ENCODE measurements around the gene S100A3. TPM values are rescaled to one million over a fixed set of nuclear protein-coding genes. Genes with fewer than 3 reads are reported as not detected.

The S100A3 gene
- total and polyA plus RNA-seq, 2 of the 13 experiments (the other 11 are each of a cell fraction or from before 2014, with no cell fraction given), result 2.5 to 4.5 TPM

- TF ChIP-seq PHF20 (CRISPR knock-in tag; IDR thresholded peaks at IDR 0.05), result no peak
- no peak for TF ChIP-seq ZNF543 (CRISPR knock-in tag; IDR thresholded peaks at IDR 0.05)
- TF ChIP-seq ZNF784 (CRISPR knock-in tag; IDR thresholded peaks at IDR 0.05; ENCODE audit: borderline replicate concordance), result no peak
- TF ChIP-seq SMAD9 (CRISPR knock-in tag; IDR thresholded peaks at IDR 0.05), result no peak
- TF ChIP-seq PPARG (CRISPR knock-in tag; conservative IDR thresholded peaks at IDR 0.05), result peak; percentile 37; the same call in 1 of the 2 replicates
- no peak; the same call in 1 of the 2 replicates for TF ChIP-seq ZNF350 (CRISPR knock-in tag; IDR thresholded peaks at IDR 0.05; ENCODE audit: borderline replicate concordance, low read depth)
- TF ChIP-seq ESRRA (CRISPR knock-in tag; IDR thresholded peaks at IDR 0.05; ENCODE audit: low read depth), result no peak
- TF ChIP-seq ZNF30 (CRISPR knock-in tag; IDR thresholded peaks at IDR 0.05), result no peak
- TF ChIP-seq RBAK (CRISPR knock-in tag; IDR thresholded peaks at IDR 0.05), result no peak
- no peak for TF ChIP-seq ARNT2 (CRISPR knock-in tag; IDR thresholded peaks at IDR 0.05; ENCODE audit: low read depth)
- no peak for TF ChIP-seq RERE (CRISPR knock-in tag; IDR thresholded peaks at IDR 0.05; ENCODE audit: low read depth)
- no peak for TF ChIP-seq PAX8 (CRISPR knock-in tag; IDR thresholded peaks at IDR 0.05; ENCODE audit: borderline replicate concordance)
- TF ChIP-seq ZNF331 (CRISPR knock-in tag; IDR thresholded peaks at IDR 0.05), result peak; percentile 61; the same call in 1 of the 2 replicates
- no peak for TF ChIP-seq MAFF (IDR thresholded peaks at IDR 0.05; ENCODE audit: low read depth, low read length)
- TF ChIP-seq ZNF552 (CRISPR knock-in tag; IDR thresholded peaks at IDR 0.05; ENCODE audit: borderline replicate concordance), result no peak
- TF ChIP-seq HES4 (CRISPR knock-in tag; IDR thresholded peaks at IDR 0.05; ENCODE audit: borderline replicate concordance), result no peak
- no peak for TF ChIP-seq ZNF414 (CRISPR knock-in tag; IDR thresholded peaks at IDR 0.05)
- TF ChIP-seq CHCHD3 (CRISPR knock-in tag; IDR thresholded peaks at IDR 0.05), result no peak
- no peak for TF ChIP-seq ZNF34 (CRISPR knock-in tag; IDR thresholded peaks at IDR 0.05; ENCODE audit: borderline replicate concordance)
- no peak for TF ChIP-seq REPIN1 (CRISPR knock-in tag; IDR thresholded peaks at IDR 0.05; ENCODE audit: borderline replicate concordance, low read depth)
- no peak for TF ChIP-seq DDIT3 (CRISPR knock-in tag; IDR thresholded peaks at IDR 0.05)
- TF ChIP-seq SETDB1 (CRISPR knock-in tag; IDR thresholded peaks at IDR 0.05; ENCODE audit: borderline replicate concordance), result no peak
- peak; percentile 67; the same call in 1 of the 2 replicates for TF ChIP-seq CBX5 (CRISPR knock-in tag; IDR thresholded peaks at IDR 0.05; ENCODE audit: borderline replicate concordance)
- no peak for TF ChIP-seq ZNF615 (CRISPR knock-in tag; IDR thresholded peaks at IDR 0.05; ENCODE audit: borderline replicate concordance)
- peak; percentile 98 for TF ChIP-seq STAG1 (CRISPR knock-in tag; IDR thresholded peaks at IDR 0.05)
These were observed 38.1 kb downstream of the S100A3 start (continued) for GRCh38 chr1:153510984-153511410.

Data from HepG2 (cell line).